Measurements from ENCODE around the gene ATP6V1B1. TPM values are rescaled to one million over a fixed set of nuclear protein-coding genes. Genes with fewer than 3 reads are reported as not detected.

Gene ATP6V1B1
- total and polyA plus RNA-seq, 10 of the 15 experiments (the other 5 are each of a cell fraction or from before 2014, with no cell fraction given): not detected

DNA sequence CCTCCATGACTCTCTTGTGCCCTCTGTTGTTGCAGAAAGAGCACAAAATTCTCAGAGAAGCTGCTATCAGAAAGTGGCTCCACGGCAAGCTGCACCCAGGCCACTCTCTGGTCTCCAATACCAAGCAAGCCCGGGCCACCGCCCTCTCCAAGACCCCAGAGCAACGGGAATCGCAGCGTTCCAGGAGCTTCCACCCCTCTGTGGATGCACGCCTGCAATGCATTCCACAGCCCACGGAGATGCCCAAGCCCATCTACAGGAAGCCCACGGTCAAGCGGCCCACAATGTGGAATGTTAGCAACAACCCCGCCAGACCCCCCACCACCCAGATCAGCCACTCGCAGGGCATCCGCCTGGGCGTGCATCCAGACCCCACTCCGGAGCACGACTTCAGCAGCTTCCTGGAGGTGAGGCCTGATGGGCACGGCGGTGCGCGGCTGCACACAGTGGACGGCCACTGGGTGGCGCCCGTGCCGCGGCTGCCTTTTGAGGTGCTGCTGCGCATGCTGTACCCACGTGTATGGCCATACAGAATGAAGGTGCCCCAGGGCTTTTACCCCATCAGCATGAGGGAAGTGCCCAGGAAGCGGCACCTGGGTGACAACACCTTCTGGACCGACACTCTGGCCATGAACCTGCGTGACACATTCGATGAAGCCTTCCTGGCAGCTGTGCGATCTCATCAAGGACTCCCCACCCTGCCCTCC, 49.0 kb downstream of the ATP6V1B1 start (continued):
- TF ChIP-seq BRCA1 (IDR thresholded peaks at IDR 0.05; ENCODE audit: low read depth, low read length) (no peak), ZSCAN29 (IDR thresholded peaks at IDR 0.05) (no peak), MEF2A (IDR thresholded peaks at IDR 0.05; ENCODE audit: insufficient read depth, low read depth, low read length) (no peak), PAX5 (IDR thresholded peaks at IDR 0.05; ENCODE audit: borderline replicate concordance, low read depth, low read length) (no peak), HCFC1 (IDR thresholded peaks at IDR 0.05; ENCODE audit: low read length) (no peak), TCF3 (IDR thresholded peaks at IDR 0.05; ENCODE audit: borderline replicate concordance, insufficient read depth, low read depth, low read length) (no peak), CHD4 (IDR thresholded peaks at IDR 0.05) (no peak), GATAD2B (conservative IDR thresholded peaks at IDR 0.05; ENCODE audit: low read depth) (0 out of 2 replicates have a peak, but pooled peaks have one; percentile 18), POLR2AphosphoS5 (IDR thresholded peaks at IDR 0.05; ENCODE audit: low read length) (no peak), SIN3A (IDR thresholded peaks at IDR 0.05; ENCODE audit: low read depth, low read length) (no peak), STAT1 (conservative IDR thresholded peaks at IDR 0.05) (no peak), RFX5 (IDR thresholded peaks at IDR 0.05; ENCODE audit: low read depth, low read length) (no peak), NR2F1 (conservative IDR thresholded peaks at IDR 0.05) (no peak)
- TF ChIP-seq, protein P1, sequence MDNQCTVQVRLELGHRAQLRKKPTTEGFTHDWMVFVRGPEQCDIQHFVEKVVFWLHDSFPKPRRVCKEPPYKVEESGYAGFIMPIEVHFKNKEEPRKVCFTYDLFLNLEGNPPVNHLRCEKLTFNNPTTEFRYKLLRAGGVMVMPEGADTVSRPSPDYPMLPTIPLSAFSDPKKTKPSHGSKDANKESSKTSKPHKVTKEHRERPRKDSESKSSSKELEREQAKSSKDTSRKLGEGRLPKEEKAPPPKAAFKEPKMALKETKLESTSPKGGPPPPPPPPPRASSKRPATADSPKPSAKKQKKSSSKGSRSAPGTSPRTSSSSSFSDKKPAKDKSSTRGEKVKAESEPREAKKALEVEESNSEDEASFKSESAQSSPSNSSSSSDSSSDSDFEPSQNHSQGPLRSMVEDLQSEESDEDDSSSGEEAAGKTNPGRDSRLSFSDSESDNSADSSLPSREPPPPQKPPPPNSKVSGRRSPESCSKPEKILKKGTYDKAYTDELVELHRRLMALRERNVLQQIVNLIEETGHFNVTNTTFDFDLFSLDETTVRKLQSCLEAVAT (IDR thresholded peaks at IDR 0.05): no peak
- TF ChIP-seq, protein P2, sequence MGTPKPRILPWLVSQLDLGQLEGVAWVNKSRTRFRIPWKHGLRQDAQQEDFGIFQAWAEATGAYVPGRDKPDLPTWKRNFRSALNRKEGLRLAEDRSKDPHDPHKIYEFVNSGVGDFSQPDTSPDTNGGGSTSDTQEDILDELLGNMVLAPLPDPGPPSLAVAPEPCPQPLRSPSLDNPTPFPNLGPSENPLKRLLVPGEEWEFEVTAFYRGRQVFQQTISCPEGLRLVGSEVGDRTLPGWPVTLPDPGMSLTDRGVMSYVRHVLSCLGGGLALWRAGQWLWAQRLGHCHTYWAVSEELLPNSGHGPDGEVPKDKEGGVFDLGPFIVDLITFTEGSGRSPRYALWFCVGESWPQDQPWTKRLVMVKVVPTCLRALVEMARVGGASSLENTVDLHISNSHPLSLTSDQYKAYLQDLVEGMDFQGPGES (IDR thresholded peaks at IDR 0.05): no peak
- TF ChIP-seq, protein P3, sequence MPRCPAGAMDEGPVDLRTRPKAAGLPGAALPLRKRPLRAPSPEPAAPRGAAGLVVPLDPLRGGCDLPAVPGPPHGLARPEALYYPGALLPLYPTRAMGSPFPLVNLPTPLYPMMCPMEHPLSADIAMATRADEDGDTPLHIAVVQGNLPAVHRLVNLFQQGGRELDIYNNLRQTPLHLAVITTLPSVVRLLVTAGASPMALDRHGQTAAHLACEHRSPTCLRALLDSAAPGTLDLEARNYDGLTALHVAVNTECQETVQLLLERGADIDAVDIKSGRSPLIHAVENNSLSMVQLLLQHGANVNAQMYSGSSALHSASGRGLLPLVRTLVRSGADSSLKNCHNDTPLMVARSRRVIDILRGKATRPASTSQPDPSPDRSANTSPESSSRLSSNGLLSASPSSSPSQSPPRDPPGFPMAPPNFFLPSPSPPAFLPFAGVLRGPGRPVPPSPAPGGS (IDR thresholded peaks at IDR 0.05; ENCODE audit: borderline replicate concordance, insufficient read depth, low read depth, low read length, poor library complexity, severe bottlenecking): no peak
- TF ChIP-seq, protein P4, sequence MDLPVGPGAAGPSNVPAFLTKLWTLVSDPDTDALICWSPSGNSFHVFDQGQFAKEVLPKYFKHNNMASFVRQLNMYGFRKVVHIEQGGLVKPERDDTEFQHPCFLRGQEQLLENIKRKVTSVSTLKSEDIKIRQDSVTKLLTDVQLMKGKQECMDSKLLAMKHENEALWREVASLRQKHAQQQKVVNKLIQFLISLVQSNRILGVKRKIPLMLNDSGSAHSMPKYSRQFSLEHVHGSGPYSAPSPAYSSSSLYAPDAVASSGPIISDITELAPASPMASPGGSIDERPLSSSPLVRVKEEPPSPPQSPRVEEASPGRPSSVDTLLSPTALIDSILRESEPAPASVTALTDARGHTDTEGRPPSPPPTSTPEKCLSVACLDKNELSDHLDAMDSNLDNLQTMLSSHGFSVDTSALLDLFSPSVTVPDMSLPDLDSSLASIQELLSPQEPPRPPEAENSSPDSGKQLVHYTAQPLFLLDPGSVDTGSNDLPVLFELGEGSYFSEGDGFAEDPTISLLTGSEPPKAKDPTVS (IDR thresholded peaks at IDR 0.05; ENCODE audit: low read depth, low read length): no peak
- TF ChIP-seq, protein P5, sequence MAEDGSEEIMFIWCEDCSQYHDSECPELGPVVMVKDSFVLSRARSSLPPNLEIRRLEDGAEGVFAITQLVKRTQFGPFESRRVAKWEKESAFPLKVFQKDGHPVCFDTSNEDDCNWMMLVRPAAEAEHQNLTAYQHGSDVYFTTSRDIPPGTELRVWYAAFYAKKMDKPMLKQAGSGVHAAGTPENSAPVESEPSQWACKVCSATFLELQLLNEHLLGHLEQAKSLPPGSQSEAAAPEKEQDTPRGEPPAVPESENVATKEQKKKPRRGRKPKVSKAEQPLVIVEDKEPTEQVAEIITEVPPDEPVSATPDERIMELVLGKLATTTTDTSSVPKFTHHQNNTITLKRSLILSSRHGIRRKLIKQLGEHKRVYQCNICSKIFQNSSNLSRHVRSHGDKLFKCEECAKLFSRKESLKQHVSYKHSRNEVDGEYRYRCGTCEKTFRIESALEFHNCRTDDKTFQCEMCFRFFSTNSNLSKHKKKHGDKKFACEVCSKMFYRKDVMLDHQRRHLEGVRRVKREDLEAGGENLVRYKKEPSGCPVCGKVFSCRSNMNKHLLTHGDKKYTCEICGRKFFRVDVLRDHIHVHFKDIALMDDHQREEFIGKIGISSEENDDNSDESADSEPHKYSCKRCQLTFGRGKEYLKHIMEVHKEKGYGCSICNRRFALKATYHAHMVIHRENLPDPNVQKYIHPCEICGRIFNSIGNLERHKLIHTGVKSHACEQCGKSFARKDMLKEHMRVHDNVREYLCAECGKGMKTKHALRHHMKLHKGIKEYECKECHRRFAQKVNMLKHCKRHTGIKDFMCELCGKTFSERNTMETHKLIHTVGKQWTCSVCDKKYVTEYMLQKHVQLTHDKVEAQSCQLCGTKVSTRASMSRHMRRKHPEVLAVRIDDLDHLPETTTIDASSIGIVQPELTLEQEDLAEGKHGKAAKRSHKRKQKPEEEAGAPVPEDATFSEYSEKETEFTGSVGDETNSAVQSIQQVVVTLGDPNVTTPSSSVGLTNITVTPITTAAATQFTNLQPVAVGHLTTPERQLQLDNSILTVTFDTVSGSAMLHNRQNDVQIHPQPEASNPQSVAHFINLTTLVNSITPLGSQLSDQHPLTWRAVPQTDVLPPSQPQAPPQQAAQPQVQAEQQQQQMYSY (CRISPR knock-in tag; IDR thresholded peaks at IDR 0.05): no peak
- TF ChIP-seq, protein P6, sequence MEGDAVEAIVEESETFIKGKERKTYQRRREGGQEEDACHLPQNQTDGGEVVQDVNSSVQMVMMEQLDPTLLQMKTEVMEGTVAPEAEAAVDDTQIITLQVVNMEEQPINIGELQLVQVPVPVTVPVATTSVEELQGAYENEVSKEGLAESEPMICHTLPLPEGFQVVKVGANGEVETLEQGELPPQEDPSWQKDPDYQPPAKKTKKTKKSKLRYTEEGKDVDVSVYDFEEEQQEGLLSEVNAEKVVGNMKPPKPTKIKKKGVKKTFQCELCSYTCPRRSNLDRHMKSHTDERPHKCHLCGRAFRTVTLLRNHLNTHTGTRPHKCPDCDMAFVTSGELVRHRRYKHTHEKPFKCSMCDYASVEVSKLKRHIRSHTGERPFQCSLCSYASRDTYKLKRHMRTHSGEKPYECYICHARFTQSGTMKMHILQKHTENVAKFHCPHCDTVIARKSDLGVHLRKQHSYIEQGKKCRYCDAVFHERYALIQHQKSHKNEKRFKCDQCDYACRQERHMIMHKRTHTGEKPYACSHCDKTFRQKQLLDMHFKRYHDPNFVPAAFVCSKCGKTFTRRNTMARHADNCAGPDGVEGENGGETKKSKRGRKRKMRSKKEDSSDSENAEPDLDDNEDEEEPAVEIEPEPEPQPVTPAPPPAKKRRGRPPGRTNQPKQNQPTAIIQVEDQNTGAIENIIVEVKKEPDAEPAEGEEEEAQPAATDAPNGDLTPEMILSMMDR (IDR thresholded peaks at IDR 0.05 in 2 of 3, conservative IDR thresholded peaks at IDR 0.05 in 1 of 3; ENCODE audit: control insufficient read depth in 2 of 3, extremely low read depth in 1 of 3, insufficient read depth in 1 of 3, low read depth in 3 of 3, low read length in 3 of 3): peak; percentile 74 to 90 (median 85)

Measured in GM12878 (cell line).